ENCODE results near the gene CYP2C18.
"Not testable (repeated sequence)": the region's sequence is repeated elsewhere in the genome, so short reads cannot be mapped to it uniquely, and the experiment has no call there.

Gene CYP2C18

DNA sequence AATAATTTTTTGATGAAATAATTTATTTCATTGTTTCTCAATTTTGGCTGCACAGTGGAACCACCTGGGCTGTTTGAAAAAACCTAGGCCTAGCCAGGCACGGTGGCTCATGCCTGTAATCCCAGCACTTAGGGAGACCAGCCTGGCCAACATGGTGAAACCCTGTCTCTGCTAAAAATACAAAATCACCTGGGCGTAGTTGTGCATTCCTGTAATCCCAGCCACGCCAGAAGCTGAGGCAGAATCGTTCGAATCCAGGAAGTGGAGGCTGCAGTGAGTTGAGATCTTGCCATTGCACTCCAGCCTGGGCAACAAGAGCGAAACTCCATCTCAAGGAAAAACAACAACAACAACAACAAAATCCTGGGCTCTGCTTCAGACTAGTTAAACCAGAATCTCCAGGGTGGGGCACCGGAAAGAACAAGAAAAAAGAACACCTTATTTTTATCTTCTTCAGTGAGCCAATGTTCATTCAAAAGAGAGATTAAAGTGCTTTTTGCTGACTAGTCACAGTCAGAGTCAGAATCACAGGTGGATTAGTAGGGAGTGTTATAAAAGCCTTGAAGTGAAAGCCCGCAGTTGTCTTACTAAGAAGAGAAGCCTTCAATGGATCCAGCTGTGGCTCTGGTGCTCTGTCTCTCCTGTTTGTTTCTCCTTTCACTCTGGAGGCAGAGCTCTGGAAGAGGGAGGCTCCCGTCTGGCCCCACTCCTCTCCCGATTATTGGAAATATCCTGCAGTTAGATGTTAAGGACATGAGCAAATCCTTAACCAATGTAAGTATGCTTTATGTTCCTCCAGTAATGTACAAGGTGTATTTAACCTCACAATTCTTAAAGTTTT lies at the start of gene CYP2C18:
TSS of gene CYP2C18 (plus strand) at position 516 of the 841 bp plus-strand sequence. CDS start at position 607, 91 bp downstream.
- DNase-seq (ENCODE audit: low read depth in 3 of 3), result no peak

DNA sequence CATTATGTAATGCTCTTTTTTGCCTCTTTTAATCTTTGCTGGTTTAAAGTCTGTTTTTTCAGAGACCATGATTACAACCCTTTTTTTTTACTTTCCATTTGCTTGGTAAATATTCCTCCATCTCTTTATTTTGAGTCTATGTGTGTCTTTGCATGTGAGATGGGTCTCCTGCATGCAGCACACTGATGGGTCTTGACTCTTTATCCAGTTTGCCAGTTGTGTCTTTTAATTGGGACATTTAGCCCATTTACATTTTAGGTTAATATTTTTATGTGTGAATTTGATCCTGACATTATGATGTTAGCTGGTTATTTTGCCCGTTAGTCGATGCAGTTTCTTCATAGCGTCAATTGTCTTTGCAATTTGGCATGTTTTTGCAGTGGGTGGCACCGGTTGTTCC lies 45.4 kb upstream of the CYP2C18 start:
- DNase-seq (ENCODE audit: low read depth in 3 of 3), result not testable (repeated sequence)

- no peak for DNase-seq (ENCODE audit: low read depth in 3 of 3)
Observed at GRCh38 chr10:94639902-94640301, 43.6 kb upstream of the CYP2C18 start.

DNA sequence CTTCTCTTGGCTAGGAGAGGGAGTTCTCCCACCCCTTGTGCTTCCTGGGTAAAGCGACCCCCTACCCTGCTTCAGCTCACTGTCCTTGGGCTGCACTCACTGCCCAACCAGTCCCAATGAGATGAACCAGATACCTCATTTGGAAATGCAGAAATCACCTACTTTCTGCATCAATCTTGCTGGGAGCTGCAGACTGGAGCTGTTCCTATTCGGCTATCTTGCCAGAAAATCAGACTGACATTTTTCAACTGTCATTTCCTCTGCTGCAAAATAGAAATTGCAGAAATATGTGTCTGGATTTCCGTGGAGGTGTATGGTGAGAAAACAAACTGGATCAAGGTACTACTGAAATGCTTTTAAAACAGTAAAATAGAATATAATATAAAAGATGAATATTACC lies 43.0 kb upstream of the CYP2C18 start:
- DNase-seq (ENCODE audit: low read depth in 3 of 3), result no peak

- no peak for DNase-seq (ENCODE audit: low read depth in 3 of 3)
Observed at GRCh38 chr10:94641480-94641879, 42.0 kb upstream of the CYP2C18 start.

DNA sequence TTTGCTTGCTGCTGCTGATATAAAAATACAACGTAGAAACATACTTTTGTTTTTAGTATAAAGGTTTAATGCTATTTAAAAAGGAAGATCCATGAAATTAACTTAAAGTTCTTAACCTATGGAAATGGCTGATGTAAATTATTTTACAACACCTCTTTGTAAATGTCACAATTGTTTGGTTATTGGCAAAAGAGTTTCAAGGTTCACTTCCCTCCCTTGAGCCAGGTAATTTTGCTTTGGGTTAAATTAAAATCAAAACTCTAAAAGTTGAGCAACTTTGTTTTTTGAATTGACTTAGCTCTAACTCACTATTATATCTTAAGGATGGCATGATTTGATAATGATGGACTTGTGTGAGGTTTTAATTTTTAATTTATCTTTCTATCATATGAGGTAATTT lies 39.2 kb upstream of the CYP2C18 start:
- DNase-seq (ENCODE audit: low read depth in 3 of 3), result no peak

DNA sequence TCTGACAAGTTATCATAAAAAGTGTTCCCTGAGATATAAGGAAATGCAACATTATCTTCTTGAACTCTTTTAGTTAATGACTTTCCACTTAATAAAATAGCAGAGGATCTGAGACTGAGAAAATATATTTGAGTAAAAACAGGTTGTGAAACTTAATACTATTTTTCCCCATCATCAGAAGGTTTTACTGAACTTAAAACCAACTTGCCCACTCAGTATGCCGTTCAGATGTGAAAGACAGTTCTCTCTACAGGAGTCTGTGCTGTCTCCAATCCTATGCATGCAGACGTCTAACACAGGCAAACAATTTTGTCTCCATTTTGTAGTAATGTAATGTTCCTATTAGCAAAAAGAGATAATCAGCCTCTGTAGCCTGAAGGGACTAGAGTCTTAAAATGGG lies 38.2 kb upstream of the CYP2C18 start:
- DNase-seq (ENCODE audit: low read depth in 3 of 3), result no peak

GRCh38 chr10:94655201-94655600 lies 28.3 kb upstream of the CYP2C18 start:
- not testable (repeated sequence) for DNase-seq (ENCODE audit: low read depth in 3 of 3)

- not testable (repeated sequence) for DNase-seq (ENCODE audit: low read depth in 3 of 3)
Observed at GRCh38 chr10:94663061-94663460, 20.5 kb upstream of the CYP2C18 start.

- no peak for DNase-seq (ENCODE audit: low read depth in 3 of 3)
Observed at GRCh38 chr10:94666391-94667102, 17.0 kb upstream of the CYP2C18 start.

GRCh38 chr10:94673614-94674321 lies 9.8 kb upstream of the CYP2C18 start:
- DNase-seq (ENCODE audit: low read depth in 3 of 3), result no peak

GRCh38 chr10:94676496-94676895 lies 7.0 kb upstream of the CYP2C18 start:
- DNase-seq (ENCODE audit: low read depth in 3 of 3), result no peak

DNA sequence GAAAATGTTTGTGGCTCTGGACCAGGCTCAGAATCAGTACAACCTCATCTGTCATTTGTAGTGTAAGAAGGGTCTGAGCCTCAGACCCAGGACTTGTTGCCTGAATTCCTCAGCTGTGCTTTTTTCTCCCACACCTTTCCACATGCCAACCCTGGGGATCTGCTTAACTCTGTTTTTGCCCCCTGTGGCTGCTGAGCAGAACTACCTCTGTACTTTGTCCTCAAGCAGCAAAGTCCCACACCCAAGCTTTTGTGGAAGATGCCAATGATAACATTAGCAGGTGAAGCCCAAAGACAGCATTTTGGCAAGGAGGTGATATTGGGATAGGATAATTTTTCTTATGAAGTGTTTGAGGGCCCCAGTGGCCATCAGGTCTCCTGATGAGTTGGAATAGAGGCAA lies 5.8 kb upstream of the CYP2C18 start:
- no peak for DNase-seq (ENCODE audit: low read depth in 3 of 3)

DNA sequence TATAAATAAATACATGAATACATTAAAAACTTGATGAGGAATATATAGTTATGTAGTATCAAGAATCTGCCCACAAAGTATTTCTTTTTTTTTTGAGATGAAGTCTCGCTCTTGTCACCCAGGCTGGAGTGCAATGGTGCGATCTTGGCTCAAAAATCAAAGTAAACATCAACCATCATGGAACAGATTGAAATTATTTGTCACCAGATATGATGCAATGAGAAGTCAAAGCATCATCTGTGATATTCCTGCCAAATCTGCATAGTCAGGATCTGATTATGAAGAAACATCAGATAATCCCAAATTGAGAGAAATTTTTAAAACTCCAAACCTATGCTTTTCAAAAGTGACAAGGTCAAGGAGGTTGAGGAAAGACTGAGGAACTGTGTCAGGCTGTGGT lies 5.1 kb upstream of the CYP2C18 start:
- DNase-seq (ENCODE audit: low read depth in 3 of 3), result no peak

DNA sequence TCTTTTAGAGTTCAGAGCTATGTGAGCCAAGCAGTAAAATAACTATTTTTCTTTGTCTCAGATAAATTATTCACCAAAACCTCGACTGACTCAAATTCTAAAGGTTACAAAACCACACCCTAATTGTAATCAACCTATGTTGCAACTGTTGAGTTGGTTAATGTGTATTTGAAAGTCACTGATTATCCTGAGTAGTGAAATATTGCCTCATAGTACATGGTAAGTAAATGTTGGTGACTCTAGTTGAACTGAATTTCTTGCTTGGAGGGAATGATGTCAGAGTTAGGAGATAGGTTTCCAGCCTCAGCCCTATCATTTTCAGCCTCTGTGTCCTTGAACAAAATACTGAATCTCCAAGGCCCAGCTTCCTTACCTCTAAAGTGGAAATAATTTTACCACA lies 3.0 kb upstream of the CYP2C18 start:
- no peak for DNase-seq (ENCODE audit: low read depth in 3 of 3)

DNA sequence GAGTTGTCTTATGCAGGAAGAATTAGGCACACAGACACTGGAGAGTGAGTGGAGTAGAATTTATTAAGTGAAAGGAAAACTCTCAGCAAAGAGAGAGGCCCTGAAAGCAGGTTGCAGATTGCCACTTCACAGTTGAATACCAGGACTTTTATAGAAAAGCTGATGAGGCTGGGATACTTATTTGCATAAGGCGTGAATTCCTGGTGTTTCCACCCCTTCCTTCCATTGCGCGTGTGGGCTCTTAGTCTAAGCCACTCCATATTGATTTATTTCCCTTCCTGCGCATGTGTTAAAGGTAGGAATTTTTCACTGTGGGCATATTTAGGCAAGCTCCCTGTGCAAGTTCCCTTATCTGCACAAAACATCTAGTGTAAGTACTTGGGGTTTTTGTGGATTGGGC lies 893 bp upstream of the CYP2C18 start:
- DNase-seq (ENCODE audit: low read depth in 3 of 3), result not testable (repeated sequence)

DNA sequence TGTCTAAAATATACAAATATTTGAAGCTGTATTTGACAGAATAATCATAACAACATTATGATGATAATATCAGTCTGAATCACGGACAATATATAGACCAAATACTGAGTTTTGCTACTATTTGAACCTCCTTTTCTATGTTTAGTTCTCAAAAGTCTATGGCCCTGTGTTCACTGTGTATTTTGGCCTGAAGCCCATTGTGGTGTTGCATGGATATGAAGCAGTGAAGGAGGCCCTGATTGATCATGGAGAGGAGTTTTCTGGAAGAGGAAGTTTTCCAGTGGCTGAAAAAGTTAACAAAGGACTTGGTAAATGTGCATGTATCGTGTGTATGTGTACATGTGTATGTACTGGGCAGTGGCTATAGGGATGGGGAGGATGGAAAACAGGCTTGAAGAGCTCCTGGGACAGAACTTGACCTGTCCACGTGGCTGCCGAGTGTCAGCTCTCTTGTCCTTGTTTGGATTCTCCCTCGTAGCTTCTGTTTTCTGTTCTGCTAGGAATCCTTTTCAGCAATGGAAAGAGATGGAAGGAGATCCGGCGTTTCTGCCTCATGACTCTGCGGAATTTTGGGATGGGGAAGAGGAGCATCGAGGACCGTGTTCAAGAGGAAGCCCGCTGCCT lies 4.2 kb downstream of the CYP2C18 start:
- no peak for DNase-seq (ENCODE audit: low read depth in 3 of 3)

- no peak for DNase-seq (ENCODE audit: low read depth in 3 of 3)
Observed at GRCh38 chr10:94706089-94706488, 22.6 kb downstream of the CYP2C18 start.

DNA sequence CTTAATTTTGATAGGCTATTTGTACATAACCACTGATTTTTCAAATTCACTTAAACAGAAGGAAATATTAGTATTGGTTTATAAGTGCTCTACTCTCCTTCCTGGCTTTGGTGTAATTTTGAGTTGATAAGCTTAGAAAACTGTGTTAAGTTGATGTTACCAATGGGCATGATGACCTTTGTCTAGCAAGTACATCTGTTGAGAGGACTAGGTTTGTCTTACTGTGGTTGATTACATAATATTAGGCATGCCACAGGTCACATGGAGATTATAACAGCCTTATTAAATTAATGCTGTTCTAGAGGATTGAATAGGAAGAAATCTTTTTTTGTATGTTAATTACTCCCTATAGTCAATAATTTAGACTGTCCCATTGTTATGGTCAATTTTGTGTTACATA lies 27.0 kb downstream of the CYP2C18 start:
- DNase-seq (ENCODE audit: low read depth in 3 of 3), result no peak

DNA sequence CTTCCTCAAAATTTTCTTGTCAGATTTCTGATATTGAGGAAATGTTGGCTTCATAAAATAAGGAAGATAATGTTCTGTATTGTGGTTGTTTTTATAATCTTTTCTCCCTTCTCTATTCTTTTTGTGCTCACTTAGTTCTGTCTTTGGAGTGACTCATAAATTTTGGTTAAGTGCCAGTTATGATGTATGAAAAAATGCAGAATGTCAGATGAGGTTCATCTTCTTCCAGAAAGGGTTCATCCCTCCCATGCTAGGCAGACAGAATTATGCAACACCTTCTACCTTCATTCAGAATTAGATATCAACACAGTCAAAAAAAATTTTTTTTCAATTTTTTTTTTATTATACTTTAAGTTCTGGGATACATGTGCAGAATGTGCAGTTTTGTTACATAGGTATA lies 42.3 kb downstream of the CYP2C18 start:
- no peak for DNase-seq (ENCODE audit: low read depth in 3 of 3)

DNA sequence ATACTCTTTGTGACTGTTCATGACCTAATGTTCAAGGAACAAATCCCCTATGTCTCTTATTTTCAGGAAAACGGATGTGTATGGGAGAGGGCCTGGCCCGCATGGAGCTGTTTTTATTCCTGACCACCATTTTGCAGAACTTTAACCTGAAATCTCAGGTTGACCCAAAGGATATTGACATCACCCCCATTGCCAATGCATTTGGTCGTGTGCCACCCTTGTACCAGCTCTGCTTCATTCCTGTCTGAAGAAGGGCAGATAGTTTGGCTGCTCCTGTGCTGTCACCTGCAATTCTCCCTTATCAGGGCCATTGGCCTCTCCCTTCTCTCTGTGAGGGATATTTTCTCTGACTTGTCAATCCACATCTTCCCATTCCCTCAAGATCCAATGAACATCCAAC lies 51.7 kb downstream of the CYP2C18 start:
- no peak for DNase-seq (ENCODE audit: low read depth in 3 of 3)

GRCh38 chr10:94738588-94738987 lies 55.1 kb downstream of the CYP2C18 start:
- no peak for DNase-seq (ENCODE audit: low read depth in 3 of 3)

All from stimulated activated CD4-positive, alpha-beta T cell treated with anti-CD3 and anti-CD28 coated beads, TNF-alpha, amount 100 ng/mL, for 4 hours (primary cell).